ENCODE results near the gene DYDC2.

DYDC2 gene

GRCh38 chr10:80410122-80410521, 53.5 kb downstream of the DYDC2 start:
- no peak for ATAC-seq (ENCODE audit: insufficient read depth, low read depth)
- Histone ChIP-seq H3K9ac (ENCODE audit: low read depth, low read length) (peak overlapping the region; percentile 25; the same call in 1 of the 2 replicates), H3K27ac (ENCODE audit: low read length) (no peak overlapping the region), H3K27me3 (ENCODE audit: insufficient read depth, low read length, poor library complexity) (no peaks in the 10 kb centered on the region), H3K4me2 (ENCODE audit: insufficient read depth, low read length) (peak overlapping the region; percentile 84; the same call in 1 of the 2 replicates), H3K79me2 (ENCODE audit: insufficient read depth, low read length) (peaks cover 27% of the 10 kb centered on the region; the same call in 1 of the 2 replicates), H3K4me1 (ENCODE audit: insufficient read depth, low read length) (peaks cover 39% of the 10 kb centered on the region), H4K20me1 (ENCODE audit: insufficient read depth, low read length) (peaks cover 8% of the 10 kb centered on the region; the same call in 1 of the 2 replicates), H3K36me3 (ENCODE audit: insufficient read depth, low read length) (peaks cover 3% of the 10 kb centered on the region; the same call in 1 of the 2 replicates), H3K4me3 (ENCODE audit: low read depth in 1 of 2, low read length in 2 of 2) (no peak overlapping the region), H2AFZ (ENCODE audit: low read depth, low read length) (no peak overlapping the region), H3K9me3 (ENCODE audit: insufficient read depth, low read length, severe bottlenecking) (no peaks in the 10 kb centered on the region)
- TF ChIP-seq EZH2 (IDR thresholded peaks at IDR 0.05; ENCODE audit: borderline replicate concordance, low read depth, low read length, severe bottlenecking) (no peak), CTCF (IDR thresholded peaks at IDR 0.05; ENCODE audit: borderline replicate concordance, extremely low read depth, low read length, poor library complexity, severe bottlenecking) (no peak)
- DNase-seq: no peak

GRCh38 chr10:80410578-80411145, 54.1 kb downstream of the DYDC2 start:
- H3K79me2 ChIP-seq (ENCODE audit: insufficient read depth, low read length): peaks cover 28% of the 10 kb centered on the region; the same call in 1 of the 2 replicates
- DNase-seq: no peak
- H3K36me3 ChIP-seq (ENCODE audit: insufficient read depth, low read length): peaks cover 3% of the 10 kb centered on the region; the same call in 1 of the 2 replicates
- no peak overlapping the region for H3K4me3 ChIP-seq (ENCODE audit: low read depth in 1 of 2, low read length in 2 of 2)
- H3K27me3 ChIP-seq (ENCODE audit: insufficient read depth, low read length, poor library complexity): no peaks in the 10 kb centered on the region
- peaks cover 13% of the 10 kb centered on the region; the same call in 1 of the 2 replicates for H4K20me1 ChIP-seq (ENCODE audit: insufficient read depth, low read length)
- no peak overlapping the region for H3K9ac ChIP-seq (ENCODE audit: low read depth, low read length)
- 0 out of 2 replicates have a peak overlapping the region, but pooled peaks have one; percentile 12 for H3K4me2 ChIP-seq (ENCODE audit: insufficient read depth, low read length)
- TF ChIP-seq CTCF (IDR thresholded peaks at IDR 0.05; ENCODE audit: borderline replicate concordance, extremely low read depth, low read length, poor library complexity, severe bottlenecking) (no peak), EZH2 (IDR thresholded peaks at IDR 0.05; ENCODE audit: borderline replicate concordance, low read depth, low read length, severe bottlenecking) (no peak)
- no peak overlapping the region for H2AFZ ChIP-seq (ENCODE audit: low read depth, low read length)
- H3K27ac ChIP-seq (ENCODE audit: low read length): no peak overlapping the region
- ATAC-seq (ENCODE audit: insufficient read depth, low read depth): no peak
- H3K9me3 ChIP-seq (ENCODE audit: insufficient read depth, low read length, severe bottlenecking): no peaks in the 10 kb centered on the region
- peaks cover 39% of the 10 kb centered on the region for H3K4me1 ChIP-seq (ENCODE audit: insufficient read depth, low read length)

- H3K27me3 ChIP-seq (ENCODE audit: insufficient read depth, low read length, poor library complexity): no peaks in the 10 kb centered on the region
- no peak overlapping the region for H3K9ac ChIP-seq (ENCODE audit: low read depth, low read length)
- ATAC-seq (ENCODE audit: insufficient read depth, low read depth) (no peak), DNase-seq (no peak)
- TF ChIP-seq CTCF (IDR thresholded peaks at IDR 0.05; ENCODE audit: borderline replicate concordance, extremely low read depth, low read length, poor library complexity, severe bottlenecking) (no peak), EZH2 (IDR thresholded peaks at IDR 0.05; ENCODE audit: borderline replicate concordance, low read depth, low read length, severe bottlenecking) (no peak)
- H3K4me2 ChIP-seq (ENCODE audit: insufficient read depth, low read length): 0 out of 2 replicates have a peak overlapping the region, but pooled peaks have one; percentile 12
- H3K27ac ChIP-seq (ENCODE audit: low read length): no peak overlapping the region
- no peak overlapping the region for H2AFZ ChIP-seq (ENCODE audit: low read depth, low read length)
- H3K9me3 ChIP-seq (ENCODE audit: insufficient read depth, low read length, severe bottlenecking): no peaks in the 10 kb centered on the region
- peaks cover 28% of the 10 kb centered on the region; the same call in 1 of the 2 replicates for H3K79me2 ChIP-seq (ENCODE audit: insufficient read depth, low read length)
- no peak overlapping the region for H3K4me3 ChIP-seq (ENCODE audit: low read depth in 1 of 2, low read length in 2 of 2)
- peaks cover 39% of the 10 kb centered on the region for H3K4me1 ChIP-seq (ENCODE audit: insufficient read depth, low read length)
- peaks cover 3% of the 10 kb centered on the region; the same call in 1 of the 2 replicates for H3K36me3 ChIP-seq (ENCODE audit: insufficient read depth, low read length)
- H4K20me1 ChIP-seq (ENCODE audit: insufficient read depth, low read length): peaks cover 13% of the 10 kb centered on the region; the same call in 1 of the 2 replicates
Observed at GRCh38 chr10:80411267-80411668, 54.7 kb downstream of the DYDC2 start.
